Mucosa of rectum (tissue), 2 donors: Measurements from ENCODE around the gene MASP2.
"Not testable (repeated sequence)": the region's sequence is repeated elsewhere in the genome, so short reads cannot be mapped to it uniquely, and the experiment has no call there.

Experiments used
- H3K27ac ChIP-seq, 2 donors: one replicate each; pipeline ENCODE4 v1.7.0; 2013; ENCODE audit warnings: inconsistent platforms in 2 of 2, low read depth in 2 of 2, low read length in 2 of 2
- H3K27me3 ChIP-seq, 2 donors: one replicate each; pipeline ENCODE4 v1.7.0; 2013; ENCODE audit warnings: low read length in 2 of 2; ENCODE audit not compliant: control insufficient read depth in 2 of 2, insufficient read depth in 2 of 2
- H3K36me3 ChIP-seq, 2 donors: one replicate each; pipeline ENCODE4 v1.7.0; 2013; ENCODE audit warnings: low read length in 2 of 2; ENCODE audit not compliant: control insufficient read depth in 2 of 2, insufficient read depth in 2 of 2
- H3K4me1 ChIP-seq, 2 donors: one replicate each; pipeline ENCODE4 v1.7.0; 2013; ENCODE audit warnings: low read length in 2 of 2, mild to moderate bottlenecking in 1 of 2; ENCODE audit not compliant: control insufficient read depth in 2 of 2, insufficient read depth in 2 of 2
- H3K4me3 ChIP-seq, 2 donors: one replicate each; pipeline ENCODE4 v1.7.0; 2013; ENCODE audit warnings: low read length in 2 of 2
- H3K9ac ChIP-seq, 2 donors: one replicate each; pipeline ENCODE4 v1.7.0; 2013; ENCODE audit warnings: low read length in 2 of 2, low read depth in 1 of 2, mild to moderate bottlenecking in 1 of 2
- H3K9me3 ChIP-seq, 2 donors: one replicate each; pipeline ENCODE4 v1.7.0; 2013; ENCODE audit warnings: low read length in 2 of 2; ENCODE audit not compliant: control insufficient read depth in 2 of 2
- donor health status: healthy.
- donor health status: Normal muscosa, but diverticular disease.

The MASP2 gene

GRCh38 chr1:11067716-11068599 is 20.9 kb upstream of the MASP2 start:
- Histone ChIP-seq H3K27me3 (no peaks in the 10 kb centered on the region), H3K36me3 (peaks cover 60 to 73% of the 10 kb centered on the region in 2 donors), H3K4me1 (no peaks in the 10 kb centered on the region), H3K4me3 (no peak overlapping the region), H3K27ac (no peak overlapping the region), H3K9me3 (no peaks in the 10 kb centered on the region), H3K9ac (no peak overlapping the region)

DNA sequence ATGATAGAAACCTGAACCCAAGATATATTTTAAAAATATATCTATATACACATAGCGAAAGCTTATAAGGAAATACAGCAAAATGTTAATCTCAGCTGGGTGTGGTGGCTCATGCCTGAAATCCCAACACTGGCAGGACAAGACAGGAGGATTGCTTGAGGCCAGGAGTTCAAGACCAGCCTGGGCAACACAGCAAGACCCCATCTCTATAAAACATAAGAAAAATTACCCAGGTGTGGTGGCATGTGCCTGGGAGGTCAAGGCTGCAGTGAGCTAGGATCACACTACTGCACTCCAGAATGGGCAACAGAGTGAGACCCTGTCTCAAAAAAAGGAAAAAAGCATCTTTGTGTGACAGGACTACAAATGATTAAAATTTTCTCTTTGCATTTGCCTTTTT is 18.8 kb upstream of the MASP2 start:
- H3K36me3 ChIP-seq = peaks cover 41 to 53% of the 10 kb centered on the region in 2 donors
- no peaks in the 10 kb centered on the region for H3K27me3 ChIP-seq
- H3K4me1 ChIP-seq = peaks cover 0 to 2% of the 10 kb centered on the region in 2 donors
- H3K9ac ChIP-seq = no peak overlapping the region
- H3K4me3 ChIP-seq = no peak overlapping the region
- H3K9me3 ChIP-seq = no peaks in the 10 kb centered on the region
- H3K27ac ChIP-seq = no peak overlapping the region

DNA sequence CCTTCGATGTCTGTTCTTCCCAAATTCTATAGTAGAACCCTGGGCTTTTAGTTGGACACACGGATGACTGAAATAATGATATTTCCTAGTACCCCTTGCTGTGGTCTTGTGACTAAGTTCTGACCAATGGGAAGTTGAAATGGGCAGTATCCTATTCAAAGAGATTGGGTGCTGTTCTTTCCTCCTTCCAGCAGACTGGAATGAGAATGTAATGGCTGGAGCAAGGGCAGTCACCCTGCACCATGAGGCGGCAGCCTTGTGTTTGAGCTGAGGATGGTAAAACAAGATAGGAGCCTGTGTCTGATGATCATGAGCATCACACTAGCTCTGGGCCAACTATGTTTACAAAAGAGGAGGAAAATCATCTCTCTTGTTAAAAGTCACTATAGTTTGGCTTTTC is 17.9 kb upstream of the MASP2 start:
- Histone ChIP-seq H3K27me3 (no peaks in the 10 kb centered on the region), H3K9ac (no peak overlapping the region), H3K4me3 (no peak overlapping the region), H3K36me3 (peaks cover 40 to 48% of the 10 kb centered on the region in 2 donors), H3K27ac (no peak overlapping the region), H3K4me1 (peaks cover 0 to 5% of the 10 kb centered on the region in 2 donors), H3K9me3 (no peaks in the 10 kb centered on the region)

- not testable (repeated sequence) for H3K9me3 ChIP-seq, H3K4me1 ChIP-seq, H3K27me3 ChIP-seq, H3K9ac ChIP-seq, H3K27ac ChIP-seq, H3K4me3 ChIP-seq
- peaks cover 33 to 39% of the 10 kb centered on the region in 2 donors for H3K36me3 ChIP-seq
Measured at GRCh38 chr1:11063937-11064537, 17.0 kb upstream of the MASP2 start.

GRCh38 chr1:11062965-11063401 is 15.9 kb upstream of the MASP2 start:
- Histone ChIP-seq H3K27me3 (no peaks in the 10 kb centered on the region), H3K4me3 (no peak overlapping the region), H3K4me1 (peaks cover 8 to 14% of the 10 kb centered on the region in 2 donors), H3K9ac (no peak overlapping the region), H3K9me3 (no peaks in the 10 kb centered on the region), H3K27ac (no peak overlapping the region), H3K36me3 (peaks cover 22 to 29% of the 10 kb centered on the region in 2 donors)

GRCh38 chr1:11061652-11062365 is 14.8 kb upstream of the MASP2 start:
- H3K9ac ChIP-seq = no peak overlapping the region
- no peaks in the 10 kb centered on the region for H3K27me3 ChIP-seq
- peaks cover 8 to 14% of the 10 kb centered on the region in 2 donors for H3K4me1 ChIP-seq
- peaks cover 19 to 21% of the 10 kb centered on the region in 2 donors for H3K36me3 ChIP-seq
- no peak overlapping the region for H3K4me3 ChIP-seq
- no peaks in the 10 kb centered on the region for H3K9me3 ChIP-seq
- H3K27ac ChIP-seq = no peak overlapping the region

GRCh38 chr1:11059968-11060830 is 13.2 kb upstream of the MASP2 start, which contains the start of gene SRM:
Gene SRM (minus strand): TSS chr1:11060018. CDS start chr1:11059943, 75 bp downstream.
- Histone ChIP-seq H3K4me3 (peak within 1 kb of the TSS; percentile 72 to 86), H3K9ac (peak within 1 kb of the TSS; percentile 69 to 80), H3K36me3 (peaks cover 7 to 13% of the 10 kb centered on the region in 2 donors), H3K27ac (peak within 1 kb of the TSS; percentile 42 to 68), H3K9me3 (no peaks in the 10 kb centered on the region), H3K4me1 (peaks cover 8 to 14% of the 10 kb centered on the region in 2 donors), H3K27me3 (no peaks in the 10 kb centered on the region)

- peak overlapping the region; percentile 58 to 69 for H3K9ac ChIP-seq
- peak overlapping the region; percentile 72 to 77 for H3K4me3 ChIP-seq
- H3K9me3 ChIP-seq = no peaks in the 10 kb centered on the region
- no peaks in the 10 kb centered on the region for H3K27me3 ChIP-seq
- peaks cover 8 to 14% of the 10 kb centered on the region in 2 donors for H3K4me1 ChIP-seq
- H3K36me3 ChIP-seq = peaks cover 3 to 9% of the 10 kb centered on the region in 2 donors
- peak overlapping the region in 1 of 2 donors; percentile 23 for H3K27ac ChIP-seq
Measured at GRCh38 chr1:11059155-11059967, 12.3 kb upstream of the MASP2 start.
